Activated CD8-positive, alpha-beta memory T cell treated with anti-CD3 and anti-CD28 coated beads, Interleukin-2, amount 10 ng/mL, durations not matched to agents 7 days and 5 days (primary cell): ENCODE data around the gene PRM2. TPM values are rescaled to one million over a fixed set of nuclear protein-coding genes. Genes with fewer than 3 reads are reported as not detected.

Experiments used
- ATAC-seq: fragments of 150-1000 bp; cut with Tn5 transposase; one replicate; pipeline ENCODE4 v1.10.0; 2021; ENCODE audit warnings: moderate library complexity
- CTCF ChIA-PET: fragments of 350-600 bp; sonication (Branson Sonifier 250); formaldehyde crosslinking; loops from one replicate; lab custom pipeline; 2021; ENCODE audit warnings: antibody characterized with exemption; lab: Charles Lee
- DNase-seq: peaks from one replicate; pipeline ENCODE4 v3.0.0-alpha.2; 2020
- H3K27ac Mint-ChIP-seq: one replicate; pipeline ENCODE4 v1.8.0; 2021; ENCODE audit warnings: mild to moderate bottlenecking, mixed read lengths
- H3K27me3 Mint-ChIP-seq: one replicate; pipeline ENCODE4 v1.8.0; 2021; ENCODE audit warnings: mixed read lengths
- H3K36me3 Mint-ChIP-seq: one replicate; pipeline ENCODE4 v1.8.0; 2021; ENCODE audit warnings: mild to moderate bottlenecking, mixed read lengths
- H3K4me1 Mint-ChIP-seq: one replicate; pipeline ENCODE4 v1.8.0; 2021; ENCODE audit warnings: mixed read lengths
- H3K4me3 Mint-ChIP-seq: one replicate; pipeline ENCODE4 v1.8.0; 2021; ENCODE audit warnings: mild to moderate bottlenecking, moderate library complexity, mixed read lengths
- H3K9me3 Mint-ChIP-seq: one replicate; pipeline ENCODE4 v1.8.0; 2022; ENCODE audit warnings: low read depth, mixed read lengths
- total RNA-seq, 2 experiments: library from RNA; stranded (reverse); gene quantifications; one replicate each; pipeline ENCODE4 v1.2.3, GENCODE V29; 2021

Gene PRM2
- total RNA-seq, 2 experiments from 2014 or later: not detected

DNA sequence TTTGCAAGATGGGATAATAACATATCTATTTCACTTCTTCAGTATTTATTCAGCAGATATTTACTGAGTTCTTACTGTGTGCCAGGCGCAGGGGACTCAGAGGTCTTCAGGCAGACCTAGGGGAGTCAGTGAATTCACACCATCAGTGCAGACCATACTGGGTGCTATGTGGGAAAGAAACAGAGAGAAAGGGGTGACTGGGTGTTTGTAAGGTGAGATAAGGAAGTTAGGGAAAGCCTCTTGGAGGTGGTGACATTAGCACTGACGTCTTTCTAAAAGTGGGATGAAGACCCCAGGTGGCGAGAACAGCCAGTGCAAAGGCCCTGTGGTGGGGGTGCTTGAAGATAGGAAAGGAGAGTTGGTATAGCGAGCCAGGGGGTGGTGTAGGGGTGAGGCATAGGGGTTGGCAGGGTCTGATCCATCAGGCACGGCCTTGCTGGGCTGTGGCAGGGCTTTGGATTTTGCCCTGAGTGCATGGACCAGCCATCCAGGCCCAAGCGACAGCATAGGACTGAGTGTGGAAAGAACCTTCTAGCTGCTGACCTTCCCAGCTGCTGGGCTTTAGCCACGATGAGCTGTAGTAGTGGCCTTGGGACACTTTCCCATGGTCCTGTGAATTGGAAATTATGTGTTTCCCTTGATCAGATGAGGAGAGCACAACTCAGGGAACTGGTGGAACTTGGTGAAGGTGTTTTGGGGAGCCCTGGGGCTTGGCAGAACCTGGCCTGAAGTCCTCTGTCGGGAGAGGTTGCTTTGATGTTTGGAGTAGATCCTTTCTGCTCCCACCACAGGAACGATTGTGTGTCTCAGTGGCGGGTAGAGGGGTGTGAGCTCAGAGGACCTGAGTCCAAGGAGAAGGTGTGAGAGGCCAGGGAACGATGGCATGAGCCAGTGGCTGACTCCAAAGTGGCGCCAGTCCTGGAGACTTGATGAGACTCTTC lies 16.4 kb downstream of the PRM2 start:
- H3K36me3 Mint-ChIP-seq: peaks cover 5% of the 10 kb centered on the region
- no peaks in the 10 kb centered on the region for H3K9me3 Mint-ChIP-seq
- no peak for DNase-seq
- no peak overlapping the region for H3K4me3 Mint-ChIP-seq
- ATAC-seq: no peak
- H3K27me3 Mint-ChIP-seq: peaks cover 19% of the 10 kb centered on the region
- no peak overlapping the region for H3K27ac Mint-ChIP-seq
- CTCF ChIA-PET: interaction anchor here (0.9 to 7.2 kb wide), 10 partner anchors 9 to 291 kb away, joined by 3 to 257 read pairs (median 3); partner anchors contain the start of gene TNP2
- H3K4me1 Mint-ChIP-seq: peaks cover 46% of the 10 kb centered on the region

GRCh38 chr16:11258553-11259492 lies 17.5 kb downstream of the PRM2 start:
- H3K27ac Mint-ChIP-seq: peak overlapping the region; percentile 71
- no peaks in the 10 kb centered on the region for H3K9me3 Mint-ChIP-seq
- peaks cover 19% of the 10 kb centered on the region for H3K27me3 Mint-ChIP-seq
- CTCF ChIA-PET: interaction anchor here (1.0 to 7.2 kb wide), 14 partner anchors 11 to 290 kb away, joined by 3 to 257 read pairs (median 6); partner anchors contain the start of gene TNP2
- H3K4me1 Mint-ChIP-seq: peaks cover 35% of the 10 kb centered on the region
- H3K36me3 Mint-ChIP-seq: peaks cover 14% of the 10 kb centered on the region
- DNase-seq (peak; percentile 81), ATAC-seq (peak; percentile 14)
- H3K4me3 Mint-ChIP-seq: peak overlapping the region; percentile 52

- Mint-ChIP-seq H3K4me1 (peaks cover 29% of the 10 kb centered on the region), H3K4me3 (peak overlapping the region; percentile 97), H3K36me3 (peaks cover 29% of the 10 kb centered on the region), H3K27ac (peak overlapping the region; percentile 95), H3K9me3 (no peaks in the 10 kb centered on the region), H3K27me3 (peaks cover 14% of the 10 kb centered on the region)
- peak; percentile 86 for DNase-seq
- ATAC-seq: peak; percentile 13
- CTCF ChIA-PET: interaction anchor here (0.8 to 7.2 kb wide), 30 partner anchors 13 to 303 kb away, joined by 3 to 257 read pairs (median 8); no protein-coding TSS in a partner anchor
These were observed 18.9 kb downstream of the PRM2 start for GRCh38 chr16:11257131-11257938.

DNA sequence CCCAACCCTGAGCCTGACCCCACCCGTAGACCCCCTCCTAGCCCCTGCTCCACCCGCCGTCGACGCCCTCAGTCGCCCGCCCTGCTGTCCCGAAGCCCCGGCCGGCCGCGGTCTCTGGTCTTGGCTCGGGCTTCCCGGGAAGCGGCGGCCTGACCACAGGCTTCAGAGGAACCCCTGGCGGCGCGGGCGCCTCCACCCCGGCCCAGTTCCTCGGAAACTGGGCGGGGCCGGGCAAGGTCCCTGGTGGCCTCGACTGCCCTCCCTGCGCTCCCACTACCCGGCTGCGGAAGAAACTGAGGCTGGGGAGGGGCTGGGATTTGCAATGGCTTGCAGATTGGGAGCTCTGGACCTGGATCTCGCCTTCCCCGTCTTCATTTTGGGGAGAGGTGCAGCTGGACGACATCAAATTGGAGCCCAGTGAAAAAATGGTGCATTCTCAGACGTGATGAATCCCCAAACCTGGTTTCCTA lies 19.6 kb downstream of the PRM2 start:
- peak overlapping the region; percentile 97 for H3K4me3 Mint-ChIP-seq
- peaks cover 14% of the 10 kb centered on the region for H3K27me3 Mint-ChIP-seq
- CTCF ChIA-PET: interaction anchor here (0.7 to 7.2 kb wide), 40 partner anchors 10 to 541 kb away, joined by 3 to 257 read pairs (median 6); partner anchors contain the start of genes PRM2 and ZC3H7A
- H3K9me3 Mint-ChIP-seq: no peaks in the 10 kb centered on the region
- H3K36me3 Mint-ChIP-seq: peaks cover 35% of the 10 kb centered on the region
- peaks cover 35% of the 10 kb centered on the region for H3K4me1 Mint-ChIP-seq
- DNase-seq (no peak), ATAC-seq (no peak)
- peak overlapping the region; percentile 95 for H3K27ac Mint-ChIP-seq

GRCh38 chr16:11255737-11256660 lies 20.3 kb downstream of the PRM2 start, which contains the start of gene SOCS1:
Gene SOCS1, minus strand, starts transcription at chr16:11256204. Its CDS starts 726 bp downstream, at chr16:11255478.
- Mint-ChIP-seq H3K27me3 (peaks cover 12% of the 10 kb centered on the region), H3K4me1 (peaks cover 41% of the 10 kb centered on the region), H3K4me3 (peak within 1 kb of the TSS; percentile 99), H3K36me3 (peaks cover 41% of the 10 kb centered on the region), H3K27ac (peak within 1 kb of the TSS; percentile 95), H3K9me3 (no peaks in the 10 kb centered on the region)
- peak; percentile 66 for ATAC-seq
- CTCF ChIA-PET: interaction anchor here (0.7 to 7.2 kb wide), 51 partner anchors 10 to 541 kb away, joined by 3 to 257 read pairs (median 6); partner anchors contain the start of genes PRM2, TXNDC11 and ZC3H7A
- peak; percentile 91 for DNase-seq

GRCh38 chr16:11254913-11255736 lies 21.2 kb downstream of the PRM2 start:
- Mint-ChIP-seq H3K27me3 (peaks cover 6% of the 10 kb centered on the region), H3K9me3 (no peaks in the 10 kb centered on the region), H3K27ac (peak overlapping the region; percentile 91), H3K36me3 (peaks cover 46% of the 10 kb centered on the region), H3K4me3 (peak overlapping the region; percentile 99), H3K4me1 (peaks cover 47% of the 10 kb centered on the region)
- CTCF ChIA-PET: interaction anchor here (0.8 to 7.2 kb wide), 45 partner anchors 9 to 487 kb away, joined by 3 to 257 read pairs (median 7); partner anchors contain the start of gene TXNDC11
- DNase-seq (peak; percentile 72), ATAC-seq (peak; percentile 6)

DNA sequence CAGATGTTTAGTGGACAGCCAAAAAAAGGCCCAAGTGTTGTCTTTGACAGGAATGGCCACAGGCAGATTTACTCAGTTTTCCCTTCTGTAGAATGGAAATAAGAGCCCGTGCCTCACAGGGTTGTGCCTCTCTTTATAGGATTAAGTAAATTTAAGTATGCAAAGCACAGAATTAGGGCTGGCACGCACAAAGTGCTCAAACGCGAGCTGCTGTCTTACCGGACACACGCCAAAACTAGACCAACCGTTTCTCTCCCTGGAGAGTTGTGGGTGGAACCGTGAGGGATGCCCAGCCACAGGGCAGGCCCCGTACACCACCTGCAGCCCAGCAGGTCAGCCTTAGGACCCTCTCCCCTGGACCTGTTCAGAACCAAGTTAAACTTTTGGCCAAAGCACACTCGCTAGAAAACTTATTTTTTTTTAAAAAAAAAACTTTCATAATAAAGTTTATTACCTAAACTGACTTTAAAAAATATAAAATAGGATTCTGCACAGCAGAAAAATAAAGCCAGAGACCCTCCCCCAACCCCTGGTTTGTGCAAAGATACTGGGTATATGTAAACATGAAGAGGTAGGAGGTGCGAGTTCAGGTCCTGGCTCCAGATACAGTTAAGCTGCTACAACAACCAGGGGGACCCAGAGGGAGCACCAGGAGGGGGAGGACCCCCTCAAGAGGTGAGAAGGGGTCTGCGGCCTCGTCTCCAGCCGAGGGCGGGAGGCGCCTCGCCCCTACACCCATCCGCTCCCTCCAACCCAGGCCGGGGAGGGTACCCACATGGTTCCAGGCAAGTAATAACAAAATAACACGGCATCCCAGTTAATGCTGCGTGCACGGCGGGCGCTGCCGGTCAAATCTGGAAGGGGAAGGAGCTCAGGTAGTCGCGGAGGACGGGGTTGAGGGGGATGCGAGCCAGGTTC lies 22.0 kb downstream of the PRM2 start:
- DNase-seq (no peak), ATAC-seq (no peak)
- peaks cover 50% of the 10 kb centered on the region for H3K4me1 Mint-ChIP-seq
- peak overlapping the region; percentile 99 for H3K4me3 Mint-ChIP-seq
- H3K9me3 Mint-ChIP-seq: no peaks in the 10 kb centered on the region
- H3K27me3 Mint-ChIP-seq: no peaks in the 10 kb centered on the region
- peak overlapping the region; percentile 91 for H3K27ac Mint-ChIP-seq
- CTCF ChIA-PET: interaction anchor here (0.6 to 7.2 kb wide), 26 partner anchors 8 to 488 kb away, joined by 3 to 257 read pairs (median 10); partner anchors contain the start of gene TXNDC11
- peaks cover 50% of the 10 kb centered on the region for H3K36me3 Mint-ChIP-seq

DNA sequence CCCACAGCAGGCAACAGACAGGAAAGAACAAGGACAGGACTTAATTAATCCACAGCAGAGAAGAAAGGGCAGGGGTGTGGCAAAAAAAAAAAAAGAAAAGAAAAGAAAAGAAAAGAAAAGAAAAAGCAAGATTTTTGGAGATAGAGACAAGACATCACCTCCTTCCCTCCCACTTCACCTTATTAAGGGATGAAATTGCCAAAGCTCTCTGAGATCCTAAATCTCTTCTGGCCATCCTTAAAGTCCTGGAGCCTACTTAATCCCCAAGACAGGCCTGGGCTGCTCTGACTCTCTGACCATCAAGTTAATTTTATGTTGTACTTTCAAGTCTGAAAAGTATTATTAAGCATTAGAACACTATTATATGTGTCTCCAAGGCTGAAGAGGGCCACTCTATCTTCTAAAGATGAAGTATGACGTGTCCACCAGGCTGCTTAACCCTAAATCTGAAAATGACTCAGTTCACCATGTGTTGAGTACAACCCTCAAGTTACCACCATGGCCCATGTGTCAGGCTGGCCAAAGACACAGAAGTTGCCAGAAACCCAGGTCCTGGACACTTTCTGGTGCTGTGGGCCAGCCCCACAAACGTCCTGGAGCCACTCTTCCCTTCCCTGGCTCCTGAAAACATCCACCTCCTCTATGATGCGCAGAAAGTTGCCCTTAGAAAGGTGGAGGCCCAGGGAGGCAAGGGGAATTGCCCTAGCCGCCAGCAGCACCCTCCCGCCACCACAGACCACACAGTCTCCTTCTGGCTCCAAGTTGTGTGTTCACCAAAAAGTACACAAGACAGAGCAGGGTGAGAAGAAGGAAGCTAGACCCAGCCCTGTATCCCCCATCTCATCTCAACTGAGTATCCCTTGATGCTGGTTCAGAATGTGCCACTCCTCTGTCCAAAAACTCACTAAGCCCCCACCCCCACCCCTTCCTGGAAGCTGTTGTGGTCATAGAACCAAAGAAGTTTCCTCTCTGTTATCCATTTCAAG lies 23.0 kb downstream of the PRM2 start:
- H3K4me3 Mint-ChIP-seq: peak overlapping the region; percentile 99
- H3K27ac Mint-ChIP-seq: peak overlapping the region; percentile 91
- H3K4me1 Mint-ChIP-seq: peaks cover 46% of the 10 kb centered on the region
- ATAC-seq: peak; percentile 3
- no peaks in the 10 kb centered on the region for H3K9me3 Mint-ChIP-seq
- H3K36me3 Mint-ChIP-seq: peaks cover 55% of the 10 kb centered on the region
- CTCF ChIA-PET: interaction anchor here (0.6 to 6.7 kb wide), 22 partner anchors 7 to 289 kb away, joined by 3 to 257 read pairs (median 8); no protein-coding TSS in a partner anchor
- H3K27me3 Mint-ChIP-seq: no peaks in the 10 kb centered on the region
- DNase-seq: peak; percentile 85

- CTCF ChIA-PET: interaction anchor here (0.7 to 2.2 kb wide), 20 partner anchors 11 to 289 kb away, joined by 3 to 15 read pairs (median 6); no protein-coding TSS in a partner anchor
- peak overlapping the region; percentile 99 for H3K4me3 Mint-ChIP-seq
- H3K9me3 Mint-ChIP-seq: no peaks in the 10 kb centered on the region
- DNase-seq: peak; percentile 71
- H3K27me3 Mint-ChIP-seq: no peaks in the 10 kb centered on the region
- H3K36me3 Mint-ChIP-seq: peaks cover 61% of the 10 kb centered on the region
- no peak for ATAC-seq
- H3K4me1 Mint-ChIP-seq: peaks cover 48% of the 10 kb centered on the region
- H3K27ac Mint-ChIP-seq: peak overlapping the region; percentile 91
These were observed 23.8 kb downstream of the PRM2 start for GRCh38 chr16:11252482-11252931.
